GM21723 (cell line): ENCODE data around the gene ARID3A.

Experiments used
- ATAC-seq: cut with Tn5 transposase; IDR thresholded peaks from one replicate; pipeline ENCODE4 v1.9.1; 2021; ENCODE audit warnings: mild to moderate bottlenecking, moderate library complexity; ENCODE audit not compliant: unreplicated experiment

Gene ARID3A

DNA sequence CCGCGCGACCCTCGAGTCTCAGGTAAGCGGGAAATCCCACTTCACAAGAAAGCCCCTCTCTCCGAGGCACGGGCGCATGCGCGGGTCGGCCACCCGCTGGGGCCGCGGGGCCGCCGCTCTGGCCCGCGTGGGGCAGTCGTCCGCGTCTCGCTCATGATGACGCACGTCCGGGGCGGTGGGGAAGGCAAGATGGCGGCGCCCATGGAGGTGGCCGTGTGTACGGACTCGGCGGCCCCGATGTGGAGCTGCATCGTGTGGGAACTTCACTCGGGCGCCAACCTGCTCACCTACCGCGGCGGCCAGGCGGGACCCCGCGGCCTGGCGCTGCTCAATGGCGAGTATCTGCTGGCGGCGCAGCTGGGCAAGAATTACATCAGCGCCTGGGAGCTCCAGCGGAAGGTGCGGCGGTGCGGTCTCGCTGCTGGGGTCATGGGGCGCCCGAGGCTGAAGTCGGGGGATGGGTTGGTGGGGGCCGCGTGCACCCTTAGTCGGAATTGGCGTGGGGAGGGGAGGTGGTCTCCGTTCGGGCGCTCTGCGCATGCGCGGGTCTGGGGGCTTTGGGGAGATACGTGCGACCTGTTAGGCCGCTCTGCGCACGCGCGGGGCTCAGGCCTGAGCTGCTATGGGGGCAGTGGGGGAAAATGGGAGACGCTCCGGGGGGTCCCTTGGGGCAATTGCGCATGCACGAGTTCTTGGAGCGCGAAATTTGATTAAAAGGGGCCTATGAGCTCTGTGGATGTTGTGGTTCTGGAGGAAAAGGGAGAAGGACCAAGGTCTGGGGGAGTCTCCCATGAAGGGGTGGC, 58.5 kb downstream of the ARID3A start, which contains the start of gene WDR18:
Gene WDR18 (plus strand): TSS at position 181 of the 803 bp plus-strand sequence. CDS start 9 bp downstream, at position 190.
- peak; percentile 66 for ATAC-seq

DNA sequence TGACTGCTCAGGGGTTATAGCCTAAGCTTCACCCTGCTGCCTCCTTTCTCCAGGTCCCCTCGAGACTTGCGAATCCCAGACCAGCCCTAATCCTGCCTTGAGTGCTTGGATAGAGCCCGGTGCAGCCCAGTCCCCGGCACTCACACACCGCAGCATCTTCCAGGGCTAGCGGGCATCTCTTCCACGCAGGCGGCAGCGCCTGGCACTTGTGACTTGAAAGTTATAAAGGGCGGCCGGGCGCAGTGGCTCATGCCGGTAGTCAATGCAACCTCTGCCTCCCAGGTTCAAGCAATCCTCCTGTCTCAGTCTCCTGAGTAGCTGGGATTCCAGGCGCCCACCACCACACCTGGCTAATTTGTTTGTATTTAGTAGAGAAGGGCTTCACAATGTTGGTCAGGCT, 60.2 kb downstream of the ARID3A start:
- ATAC-seq, result no peak

DNA sequence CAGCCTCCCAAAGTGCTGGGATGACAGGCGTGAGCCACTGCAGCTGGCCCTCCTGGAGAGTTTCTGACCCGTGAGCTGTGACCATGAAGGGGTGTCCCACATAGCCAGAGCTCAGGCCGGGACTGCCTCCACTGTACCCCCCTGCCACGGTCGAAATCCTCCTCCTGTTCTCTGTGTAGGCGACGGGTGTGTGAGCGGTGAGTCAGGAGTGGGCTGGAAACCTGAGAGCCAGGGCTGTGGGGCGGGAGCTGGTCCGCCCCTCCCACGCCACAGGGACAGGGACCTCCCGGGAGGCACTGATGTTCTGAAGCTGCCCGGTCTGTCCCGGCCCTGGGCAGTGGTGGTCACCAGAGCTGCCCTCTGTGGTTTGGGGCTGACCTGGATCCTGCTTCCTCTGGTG, 62.2 kb downstream of the ARID3A start:
- ATAC-seq, result no peak

DNA sequence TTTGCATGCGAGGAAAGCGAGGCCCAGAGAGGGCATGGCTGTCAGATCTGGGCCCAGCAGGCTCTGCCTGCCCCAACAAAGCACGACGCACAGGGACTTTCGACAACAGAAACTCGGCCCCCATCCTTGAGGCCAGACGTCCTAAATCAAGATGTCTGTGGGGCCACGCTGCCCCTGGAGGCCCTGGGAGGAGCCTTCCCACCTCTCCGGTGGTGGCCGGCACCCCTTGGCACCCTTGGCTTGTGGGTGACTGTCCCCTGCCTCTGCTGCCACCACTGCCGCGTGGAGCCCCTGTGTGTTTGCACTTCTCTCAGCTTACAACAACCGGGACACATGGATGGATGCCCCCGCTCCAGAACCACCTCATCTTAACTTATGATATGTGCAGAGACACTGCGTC, 62.7 kb downstream of the ARID3A start:
- no peak for ATAC-seq

DNA sequence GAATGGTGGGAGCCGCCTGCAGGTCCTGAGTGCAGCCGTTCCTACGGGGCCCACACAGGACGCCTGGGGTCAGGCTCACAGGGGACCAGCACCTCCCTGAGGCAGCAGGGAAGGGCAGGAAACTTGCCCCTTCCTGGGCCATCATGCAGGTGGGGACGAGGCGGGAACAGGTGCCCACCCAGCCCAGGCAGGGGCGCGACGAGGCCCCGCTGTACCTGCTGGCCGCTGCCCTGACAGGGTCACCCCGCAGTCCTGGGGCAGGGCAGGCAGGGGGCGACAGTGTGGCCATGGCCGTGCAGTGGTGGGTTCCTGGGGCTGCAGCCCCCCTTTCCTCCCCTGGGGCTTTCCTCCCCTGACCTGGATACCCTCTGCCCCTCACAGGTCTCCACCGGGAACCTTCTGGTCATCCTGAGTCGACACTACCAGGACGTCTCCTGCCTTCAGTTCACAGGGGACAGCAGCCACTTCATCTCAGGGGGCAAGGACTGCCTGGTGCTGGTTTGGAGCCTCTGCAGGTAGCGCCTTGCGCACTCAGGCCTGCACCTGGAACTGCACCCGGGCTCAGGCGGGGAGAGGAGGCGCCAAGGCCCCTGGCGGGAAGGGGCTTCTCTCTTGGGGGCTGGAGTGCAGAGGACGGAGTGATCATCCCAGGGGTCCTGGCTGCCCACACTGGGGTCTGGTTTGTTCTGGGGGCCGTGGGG, 63.7 kb downstream of the ARID3A start:
- ATAC-seq, result no peak

DNA sequence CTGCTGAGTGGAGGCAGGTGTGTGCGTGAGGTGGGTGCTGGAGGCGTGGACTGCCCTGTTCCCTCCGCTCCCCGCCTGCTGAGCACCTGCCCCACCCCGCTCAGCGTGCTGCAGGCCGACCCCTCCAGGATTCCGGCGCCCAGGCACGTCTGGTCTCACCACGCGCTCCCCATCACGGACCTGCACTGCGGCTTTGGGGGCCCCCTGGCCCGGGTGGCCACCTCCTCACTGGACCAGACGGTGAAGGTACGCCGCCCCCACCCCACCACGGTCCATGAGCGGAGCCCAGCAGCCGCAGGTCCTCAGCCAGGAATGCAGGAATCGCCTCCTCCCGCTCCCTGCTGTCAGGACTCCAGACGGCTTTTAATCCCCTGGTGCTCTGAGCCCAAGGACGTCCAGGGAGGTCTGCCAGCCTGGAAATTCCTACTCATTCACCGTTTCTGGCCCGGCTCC, 64.3 kb downstream of the ARID3A start:
- no peak for ATAC-seq

DNA sequence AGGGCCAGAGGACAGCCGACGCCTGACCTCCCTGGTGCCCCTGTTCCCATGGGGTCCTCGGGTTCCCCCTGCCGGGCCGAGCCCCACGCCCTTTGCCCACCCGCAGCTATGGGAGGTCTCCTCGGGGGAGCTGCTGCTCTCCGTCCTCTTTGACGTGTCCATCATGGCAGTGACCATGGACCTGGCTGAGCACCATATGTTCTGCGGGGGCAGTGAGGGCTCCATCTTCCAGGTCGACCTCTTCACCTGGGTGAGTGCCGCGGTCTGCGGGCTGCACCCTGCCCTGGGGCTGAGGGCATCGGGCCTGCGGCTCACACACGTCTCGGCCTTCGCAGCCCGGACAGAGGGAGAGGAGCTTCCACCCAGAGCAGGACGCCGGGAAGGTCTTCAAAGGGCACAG, 64.9 kb downstream of the ARID3A start:
- no peak for ATAC-seq

DNA sequence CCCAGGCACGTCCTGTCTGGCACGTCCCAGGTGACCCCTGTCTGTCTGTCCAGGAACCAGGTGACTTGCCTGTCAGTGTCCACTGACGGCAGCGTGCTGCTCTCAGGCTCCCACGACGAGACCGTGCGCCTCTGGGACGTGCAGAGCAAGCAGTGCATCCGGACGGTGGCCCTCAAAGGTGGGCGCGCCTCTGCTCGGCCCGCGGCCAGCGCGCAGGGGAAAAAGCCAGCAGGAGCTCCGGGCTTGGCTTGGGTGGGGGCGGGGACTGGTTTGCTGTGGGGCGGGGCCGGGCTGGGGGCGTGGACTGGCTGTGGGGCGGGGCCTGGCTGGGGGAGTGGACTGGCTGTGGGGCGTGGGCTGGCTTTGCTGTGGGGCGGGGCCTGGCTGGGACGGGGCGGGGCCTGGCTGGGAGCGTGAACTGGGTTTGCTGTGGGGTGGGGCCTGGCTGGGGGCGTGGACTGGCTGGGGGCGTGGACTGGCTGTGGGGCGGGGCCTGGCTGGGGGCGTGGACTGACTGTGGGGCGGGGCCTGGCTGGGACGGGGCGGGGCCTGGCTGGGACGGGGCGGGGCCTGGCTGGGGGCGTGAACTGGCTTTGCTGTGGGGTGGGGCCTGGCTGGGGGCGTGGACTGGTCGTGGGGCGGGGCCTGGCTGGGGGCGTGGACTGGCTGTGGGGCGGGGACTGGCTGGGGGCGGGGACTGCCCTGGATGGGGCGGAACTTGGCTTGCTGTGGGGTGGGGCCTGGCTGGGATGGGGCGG, 65.5 kb downstream of the ARID3A start:
- no peak for ATAC-seq

DNA sequence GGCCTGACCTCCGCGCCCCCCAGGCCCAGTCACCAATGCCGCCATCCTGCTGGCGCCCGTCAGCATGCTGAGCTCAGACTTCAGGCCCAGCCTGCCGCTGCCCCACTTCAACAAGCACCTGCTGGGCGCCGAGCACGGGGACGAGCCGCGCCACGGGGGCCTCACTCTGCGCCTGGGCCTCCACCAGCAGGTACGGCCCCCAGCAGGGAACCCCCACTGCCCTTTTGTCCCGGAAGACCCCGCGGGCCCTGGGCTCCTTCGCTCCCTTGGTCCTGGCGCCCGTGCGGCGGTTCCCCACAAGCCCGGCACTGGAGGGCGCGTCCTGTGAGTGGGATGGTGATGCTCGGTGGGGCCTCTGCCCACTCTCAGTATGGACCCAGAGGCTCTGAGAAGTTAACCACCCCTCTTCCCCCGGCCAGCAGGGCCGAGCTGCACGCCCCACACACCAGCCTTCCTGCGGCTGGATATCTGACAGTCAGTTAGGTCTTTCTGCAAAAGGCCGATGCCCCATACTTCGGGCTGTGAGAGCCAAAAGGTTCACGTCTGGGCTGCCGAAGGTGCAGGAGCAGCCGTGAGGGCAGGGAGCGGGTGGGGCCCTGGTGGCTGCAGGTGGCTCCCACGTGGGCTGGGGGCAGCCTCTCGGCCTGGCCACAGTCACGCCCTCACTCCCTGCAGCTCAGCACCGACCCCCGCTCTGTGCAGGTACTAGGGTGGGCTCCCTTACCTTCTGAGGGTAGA, 66.3 kb downstream of the ARID3A start:
- no peak for ATAC-seq

DNA sequence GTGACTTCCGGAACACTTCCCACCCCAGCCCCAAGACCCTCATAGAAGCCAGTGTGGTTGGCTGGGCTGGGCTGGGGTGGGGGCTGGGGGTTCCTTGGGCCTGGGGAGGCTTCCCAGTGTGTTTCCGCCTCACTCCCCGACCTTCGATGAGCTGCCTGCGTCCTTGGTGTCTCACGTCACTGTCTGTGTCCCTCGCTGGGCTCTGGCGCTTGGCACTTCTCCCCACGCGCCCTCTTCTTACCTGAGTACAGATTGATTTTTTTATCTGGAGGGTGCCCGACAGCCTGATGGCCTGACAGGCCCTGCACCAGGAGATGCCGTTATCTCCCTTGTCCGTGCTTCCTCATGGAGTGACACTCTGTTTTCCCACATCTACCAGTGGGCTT, 66.8 kb downstream of the ARID3A start:
- no peak for ATAC-seq

DNA sequence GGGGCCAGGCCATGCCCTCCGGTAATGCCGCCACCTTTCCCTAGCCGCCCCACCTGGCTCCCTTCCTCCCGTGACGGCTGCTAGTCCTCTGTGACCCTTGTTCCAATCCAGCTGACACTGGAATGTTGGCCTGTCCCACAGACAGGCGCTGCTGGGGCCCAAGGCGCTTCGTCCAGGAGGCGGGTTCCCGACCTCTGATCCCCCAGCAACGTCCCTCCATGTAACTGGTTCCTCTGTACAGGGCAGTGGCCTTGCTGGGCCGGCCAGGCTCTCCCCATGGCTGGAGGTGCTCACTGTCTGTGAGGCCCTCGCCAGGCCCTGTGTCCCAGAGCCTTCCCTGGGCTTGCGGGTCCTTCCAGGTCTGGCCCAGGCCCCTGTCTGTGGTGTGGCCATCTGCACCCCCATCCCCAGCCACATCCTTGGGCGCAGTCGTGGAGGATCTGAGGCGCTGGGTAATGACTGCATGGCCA, 67.6 kb downstream of the ARID3A start:
- ATAC-seq, result no peak

DNA sequence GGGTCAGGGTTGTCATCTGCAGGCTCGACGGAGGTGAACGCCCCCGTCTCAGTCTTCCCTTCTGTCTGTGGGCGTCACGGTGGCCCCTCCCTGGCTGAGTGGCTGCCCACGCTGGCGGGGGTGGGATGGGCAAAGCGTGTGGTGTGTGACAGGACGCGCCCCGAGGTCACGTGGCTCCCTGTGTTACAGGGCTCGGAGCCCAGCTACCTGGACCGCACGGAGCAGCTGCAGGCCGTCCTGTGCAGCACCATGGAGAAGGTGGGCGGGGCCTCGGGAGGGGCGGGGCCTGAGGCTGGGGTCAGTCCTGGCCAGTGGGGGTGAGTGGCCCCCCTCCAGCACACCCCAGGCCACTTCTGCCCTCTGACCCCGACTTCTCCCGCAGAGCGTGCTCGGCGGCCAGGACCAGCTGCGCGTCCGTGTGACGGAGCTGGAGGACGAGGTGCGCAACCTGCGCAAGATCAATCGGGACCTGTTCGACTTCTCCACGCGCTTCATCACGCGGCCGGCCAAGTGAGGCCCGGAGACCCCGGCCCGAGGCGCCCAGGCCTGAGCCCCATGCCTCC, 68.1 kb downstream of the ARID3A start:
- no peak for ATAC-seq

DNA sequence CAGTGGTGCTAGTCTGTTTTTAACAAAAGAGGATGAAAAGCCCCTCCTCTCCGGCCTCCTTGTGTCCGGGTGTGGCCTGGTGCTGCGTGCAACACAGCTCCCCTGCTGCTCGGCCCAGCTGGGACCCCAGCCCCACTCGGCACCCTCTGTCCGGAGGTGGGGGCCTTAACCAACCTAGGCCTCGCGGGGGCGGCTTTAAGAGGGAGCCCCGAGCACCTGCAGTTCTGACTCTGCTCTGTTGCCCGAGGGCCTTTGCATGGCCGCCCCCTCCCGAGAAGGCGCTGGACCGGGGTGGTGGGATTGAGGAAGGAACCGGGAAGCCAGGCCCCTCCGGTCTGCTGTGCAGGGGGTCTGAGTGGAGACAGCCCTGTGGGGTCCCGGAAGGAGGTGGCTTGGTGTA, 68.7 kb downstream of the ARID3A start:
- ATAC-seq, result no peak

DNA sequence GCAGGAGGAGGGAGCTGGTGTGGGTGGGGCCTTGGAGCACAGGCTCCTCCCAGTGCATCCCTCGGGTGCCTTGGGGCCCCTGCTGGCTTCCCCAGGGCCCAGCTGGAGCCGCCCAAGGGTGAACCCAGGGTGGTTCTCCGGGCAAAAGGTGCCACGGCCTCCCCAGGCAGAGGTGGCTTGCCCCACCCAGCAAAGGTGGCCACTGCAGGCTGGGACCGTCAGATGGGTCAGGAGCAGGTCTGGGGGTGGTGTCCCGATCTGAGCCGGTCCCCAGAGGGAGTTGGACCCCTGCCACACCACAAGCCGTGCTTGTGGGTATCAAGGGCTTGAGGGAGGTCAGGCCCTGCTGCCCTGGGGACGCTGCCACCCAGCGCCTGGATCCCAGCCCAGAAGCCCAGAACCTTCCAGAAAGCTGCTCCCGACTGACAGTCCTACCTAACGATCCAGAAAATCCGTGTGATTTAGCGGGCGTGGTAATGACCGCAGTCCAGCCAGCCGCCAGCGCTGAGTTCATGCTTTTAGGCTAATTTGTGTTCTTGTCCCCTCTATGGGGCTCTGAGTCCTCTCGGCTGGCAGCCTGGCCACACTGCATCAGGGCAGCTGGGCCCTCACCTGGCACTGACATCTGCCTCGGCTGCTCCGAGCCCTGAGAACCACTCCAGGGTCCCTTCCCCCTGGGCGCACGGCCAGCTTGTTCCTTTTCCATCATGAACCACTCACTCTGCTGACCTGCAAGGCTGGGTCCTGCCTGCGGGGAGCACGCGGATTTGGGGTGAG, 69.4 kb downstream of the ARID3A start:
- no peak for ATAC-seq

DNA sequence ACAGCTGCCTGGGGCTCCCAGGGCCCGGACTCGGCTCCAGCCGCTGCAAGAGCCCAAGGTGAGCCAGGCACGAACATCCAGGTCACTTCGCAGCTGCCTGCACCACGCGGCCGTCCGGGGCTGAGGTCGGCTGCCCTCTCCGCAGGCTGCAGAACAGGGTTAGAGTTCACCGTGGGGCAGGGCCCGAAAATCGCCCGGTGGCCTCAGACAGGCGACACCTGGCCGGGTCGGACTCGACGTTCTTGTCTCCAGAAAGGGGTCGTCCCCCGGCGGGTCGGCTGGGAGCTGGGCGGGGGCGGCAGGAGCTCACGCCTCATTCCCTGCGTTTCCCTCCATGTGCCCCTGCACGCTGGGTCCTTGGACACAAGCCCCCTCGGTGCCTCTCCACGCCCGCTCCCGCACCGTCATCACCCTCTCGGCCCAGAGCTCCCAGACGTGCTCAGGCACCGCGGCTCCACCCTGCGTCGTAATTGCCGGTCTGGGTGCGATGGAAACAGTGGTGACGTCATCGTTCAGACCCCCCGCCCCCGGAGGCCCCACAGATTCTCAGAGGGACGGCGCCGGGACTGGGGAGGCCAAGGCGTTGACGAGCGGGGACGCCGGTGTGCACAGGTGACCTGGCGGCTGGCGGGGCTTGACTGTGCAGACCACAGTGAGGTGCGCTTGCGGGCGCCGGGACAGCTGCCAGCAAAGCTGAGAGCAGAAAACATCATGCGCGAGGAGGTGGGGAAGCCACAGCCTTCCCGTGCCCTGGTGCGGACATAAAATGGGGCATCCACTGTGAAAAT, 70.4 kb downstream of the ARID3A start:
- ATAC-seq, result no peak

DNA sequence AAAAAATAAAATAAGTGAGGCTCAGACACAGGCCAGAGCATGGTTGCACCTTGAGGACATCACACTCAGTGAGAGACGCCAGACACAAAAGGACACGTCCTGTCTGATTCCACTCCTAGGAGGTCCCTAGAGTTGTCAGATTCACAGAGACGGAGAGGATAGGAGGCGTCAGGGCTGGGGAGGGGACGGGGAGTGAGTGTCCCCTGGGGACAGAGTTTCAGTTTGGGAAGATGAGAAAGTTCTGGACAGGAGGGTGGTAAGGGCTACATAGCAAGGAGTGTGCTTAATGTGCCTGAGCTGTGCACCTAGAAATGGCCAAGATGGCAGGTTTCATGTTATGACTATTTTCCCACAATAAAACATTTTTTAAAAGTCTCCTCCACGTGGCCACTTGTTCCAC, 72.2 kb downstream of the ARID3A start:
- no peak for ATAC-seq

DNA sequence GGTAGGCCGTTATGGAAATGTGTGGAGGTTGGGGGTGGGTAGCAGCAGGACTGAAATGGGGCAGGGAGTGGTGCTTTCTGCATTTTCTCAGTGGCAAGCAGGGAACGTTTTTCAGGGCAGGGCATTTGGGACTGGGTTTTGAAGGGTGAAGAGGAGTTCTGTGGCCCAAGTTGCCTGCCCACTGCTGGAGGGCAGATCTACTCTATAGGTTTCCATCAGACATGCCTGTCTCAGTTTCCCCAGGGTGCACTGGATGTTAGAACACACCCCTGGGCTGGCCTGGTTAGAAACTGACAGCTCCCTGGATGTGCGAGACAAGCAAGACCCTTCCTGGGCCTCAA, 73.5 kb downstream of the ARID3A start:
- ATAC-seq, result no peak

DNA sequence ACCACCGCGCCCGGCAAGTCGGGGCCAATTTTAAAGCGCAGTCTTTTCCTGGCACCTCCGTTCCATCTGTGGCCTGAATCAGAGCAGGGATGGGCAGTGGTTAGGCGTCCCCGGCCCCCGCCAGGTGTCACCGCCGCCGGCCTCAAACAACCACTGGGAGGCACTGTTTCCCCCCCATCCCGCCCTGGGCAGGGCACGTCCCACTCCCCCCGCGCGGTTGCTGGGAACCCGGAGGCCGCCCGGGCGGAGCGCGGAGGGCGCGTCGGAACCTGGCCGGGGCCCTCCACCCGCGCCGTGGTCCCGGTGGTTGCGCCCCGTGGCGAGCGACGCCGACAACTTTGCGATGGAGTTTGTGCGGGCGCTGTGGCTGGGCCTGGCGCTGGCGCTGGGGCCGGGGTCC, 74.3 kb downstream of the ARID3A start, which contains the start of gene GRIN3B:
Gene GRIN3B (plus strand): TSS at position 325 of the 400 bp plus-strand sequence. CDS start 19 bp downstream, at position 344.
- ATAC-seq, result no peak
